ENCODE measurements around the gene PHF14.

The PHF14 gene

DNA sequence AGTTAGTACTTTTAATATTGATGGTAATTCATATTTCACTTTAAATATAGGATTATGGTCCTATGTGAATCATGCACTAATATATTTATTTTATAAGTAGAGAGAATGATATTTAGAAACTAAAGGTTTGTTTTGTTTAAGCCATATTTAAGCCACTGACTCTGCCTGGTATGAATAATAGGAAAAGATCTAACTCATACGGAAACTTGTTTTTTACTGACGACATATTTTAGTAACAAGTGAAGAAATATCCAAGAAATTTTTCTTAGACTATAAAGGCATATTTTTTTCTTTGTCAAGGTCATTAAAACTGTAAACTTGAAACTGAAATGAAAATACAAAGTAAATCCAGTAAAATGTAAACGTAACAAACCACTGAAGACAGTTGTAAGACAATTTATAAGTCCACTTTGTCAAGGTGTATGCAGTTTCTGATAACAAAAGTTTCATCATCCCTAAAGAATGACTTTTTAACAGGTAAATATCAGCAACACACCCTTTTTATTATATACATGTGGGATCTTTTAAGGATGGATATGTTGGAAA lies 147.1 kb downstream of the PHF14 start:
- DNase-seq: no peak

DNA sequence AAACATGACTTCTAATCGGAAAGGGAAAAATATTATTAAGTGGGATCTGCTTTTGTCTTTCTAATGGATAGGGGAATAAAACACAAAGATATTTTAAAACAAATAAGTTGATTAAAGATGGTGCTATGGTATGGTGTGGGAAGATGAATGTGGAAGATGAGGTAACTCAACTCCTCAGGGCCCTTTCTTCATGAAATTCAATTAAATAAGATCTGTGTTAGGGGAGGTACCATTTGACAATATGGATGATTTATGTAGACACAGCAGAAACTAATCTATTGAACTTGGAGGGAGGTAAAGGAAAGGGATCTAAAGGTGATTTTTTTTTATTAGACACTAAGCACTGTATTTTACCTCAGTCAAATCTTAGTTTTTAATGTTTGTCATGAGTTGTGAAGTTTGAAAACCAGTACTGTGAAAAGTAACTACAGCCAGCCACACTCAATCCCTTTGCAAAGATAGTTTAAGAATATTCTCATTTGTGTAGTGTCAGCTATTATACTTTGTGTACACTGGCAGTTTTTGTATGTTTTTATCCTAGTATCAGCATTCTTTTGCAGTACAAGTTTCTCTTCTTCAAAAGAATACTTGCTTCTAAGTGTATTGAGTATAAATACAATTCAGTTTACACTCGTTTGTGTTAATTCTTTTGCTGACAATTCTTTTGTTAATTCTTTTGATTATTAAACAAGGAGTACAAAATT lies 151.3 kb downstream of the PHF14 start:
- DNase-seq: no peak

GRCh38 chr7:11127114-11127785 lies 153.6 kb downstream of the PHF14 start:
- no peak for DNase-seq

DNA sequence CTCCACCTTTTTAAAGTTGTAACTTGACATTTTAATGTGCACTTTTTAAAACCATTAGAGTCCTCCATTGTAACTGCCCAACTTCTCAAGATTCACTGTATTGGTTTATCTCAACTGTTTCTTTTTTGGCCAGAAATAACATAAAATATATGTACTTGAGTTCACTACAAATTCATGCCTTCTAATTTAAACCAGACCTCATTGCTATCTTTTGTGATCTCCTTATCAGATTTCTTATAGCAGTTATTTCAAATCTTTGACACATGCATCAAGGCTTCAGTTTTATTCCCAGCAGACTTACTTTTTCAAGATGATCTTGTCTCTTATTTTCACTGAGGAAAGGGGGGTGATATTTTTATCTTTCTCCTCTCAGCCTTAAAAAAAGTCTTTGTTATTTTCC lies 154.3 kb downstream of the PHF14 start:
- no peak for DNase-seq

GRCh38 chr7:11128498-11128897 lies 154.8 kb downstream of the PHF14 start:
- no peak for DNase-seq

DNA sequence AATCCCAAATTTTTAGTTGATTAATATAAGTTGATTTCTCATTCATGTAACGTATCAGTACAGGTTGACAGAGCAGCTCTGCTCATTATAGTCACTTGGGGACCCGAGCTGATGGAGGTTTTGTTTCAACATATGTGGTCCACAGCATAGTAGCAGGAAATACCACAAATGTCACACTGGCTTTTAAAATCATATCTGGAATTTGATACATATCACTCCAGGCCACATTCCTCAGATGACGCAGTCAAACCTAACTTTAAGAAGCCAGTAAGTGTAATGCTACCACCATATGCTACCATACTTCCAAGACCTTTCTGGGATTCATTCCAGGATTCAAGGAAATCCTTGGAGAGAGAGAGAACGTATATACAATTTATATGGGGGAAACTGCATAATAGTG lies 156.3 kb downstream of the PHF14 start:
- no peak for DNase-seq

- DNase-seq: no peak
These were observed 156.9 kb downstream of the PHF14 start for GRCh38 chr7:11130601-11131000.

DNA sequence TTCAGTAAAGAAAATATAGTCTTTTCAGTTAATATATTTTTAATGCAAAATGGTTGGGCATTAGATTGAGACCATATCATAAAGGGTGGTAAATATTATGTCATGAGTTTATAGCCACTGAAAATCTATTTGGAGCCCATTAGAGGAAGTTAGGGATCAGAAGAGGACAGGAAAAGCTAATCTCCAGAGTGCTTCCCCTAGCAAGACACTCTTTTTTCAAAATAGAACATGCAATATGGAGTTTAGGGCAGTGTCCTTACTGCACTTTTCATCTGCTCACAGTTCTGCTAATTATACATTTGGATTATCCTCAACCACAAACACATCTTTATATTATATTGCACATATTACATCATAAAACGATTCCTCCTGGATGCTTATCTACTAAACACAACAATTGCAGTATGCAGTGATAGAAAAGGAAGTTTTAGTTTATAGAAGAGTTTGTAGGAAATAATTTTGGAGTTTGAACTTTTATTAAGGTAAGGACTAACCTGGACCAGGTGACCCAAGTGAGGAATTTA lies 159.8 kb downstream of the PHF14 start:
- no peak for DNase-seq

DNA sequence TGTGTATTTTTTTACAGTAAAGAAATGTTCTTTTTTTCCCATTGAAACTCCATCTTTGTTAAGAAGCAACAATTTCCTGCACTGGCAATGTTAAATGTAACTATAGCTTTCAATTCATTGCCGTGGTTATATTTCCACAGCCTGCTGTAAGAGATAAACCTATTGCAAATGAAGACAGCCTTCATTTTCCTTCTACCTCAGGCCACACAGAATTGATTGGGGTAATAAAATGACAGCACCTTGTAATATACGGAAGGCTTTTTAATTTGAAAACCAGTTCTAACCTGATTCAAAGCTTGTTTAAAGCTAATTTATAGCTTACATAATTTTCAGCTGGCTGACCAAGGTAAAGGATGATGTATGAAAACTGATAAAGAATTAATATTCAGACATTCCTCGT lies 161.9 kb downstream of the PHF14 start:
- DNase-seq: no peak

DNA sequence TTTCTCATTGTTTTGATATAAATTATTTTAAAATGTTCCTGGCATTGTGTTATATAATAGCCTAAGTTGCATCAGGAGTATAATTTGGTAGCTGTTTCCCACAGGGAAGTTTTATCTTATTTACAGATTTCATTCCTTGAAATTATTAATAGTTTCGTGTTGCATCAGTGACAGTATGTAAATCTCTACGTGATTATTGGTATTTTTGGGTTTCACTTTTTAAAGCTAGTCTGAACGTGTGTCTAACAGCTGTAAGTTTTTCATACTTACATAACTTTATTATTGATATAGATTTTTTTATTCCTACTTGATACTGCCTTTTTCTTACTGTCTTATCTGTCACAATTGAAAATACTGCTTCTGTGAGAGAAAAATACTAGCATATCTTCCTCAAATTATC lies 167.9 kb downstream of the PHF14 start:
- no peak for DNase-seq

DNA sequence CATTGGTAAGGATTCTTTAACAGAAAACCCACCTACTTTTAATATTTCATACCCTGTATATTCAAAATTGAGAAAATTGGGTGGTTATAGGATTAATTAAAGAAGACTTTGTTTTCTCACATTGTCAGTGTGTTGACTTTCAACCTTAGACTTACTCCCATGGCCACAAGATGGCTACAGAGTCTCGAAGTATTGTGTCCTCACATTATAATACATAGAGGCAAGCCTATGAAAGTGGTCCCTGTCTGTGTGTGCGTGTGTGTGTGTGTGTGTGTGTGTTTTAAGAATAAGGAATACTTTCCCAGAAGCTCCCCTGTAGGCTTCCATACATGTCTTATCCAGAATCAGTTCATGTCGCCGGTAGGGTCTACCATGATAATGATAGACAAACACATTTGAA lies 180.0 kb downstream of the PHF14 start:
- no peak for DNase-seq

DNA sequence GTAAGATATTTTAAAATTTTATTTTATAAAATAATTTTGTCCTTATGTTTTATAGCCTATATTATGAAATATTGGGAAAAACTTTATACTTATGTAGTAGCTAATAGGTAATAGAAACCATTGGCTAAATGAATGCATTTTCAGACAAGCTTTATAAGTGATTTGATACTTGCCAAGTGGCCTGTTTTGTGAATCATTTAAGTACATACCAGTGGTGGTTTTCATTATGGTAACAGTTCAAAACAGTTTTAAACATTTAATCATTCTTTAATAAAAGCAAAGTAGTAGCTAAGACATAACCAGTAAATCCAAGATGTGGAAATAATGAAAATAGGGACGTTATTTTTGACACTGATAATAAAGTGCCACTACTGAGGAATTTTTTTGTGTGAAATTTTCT lies 182.2 kb downstream of the PHF14 start:
- DNase-seq: no peak

DNA sequence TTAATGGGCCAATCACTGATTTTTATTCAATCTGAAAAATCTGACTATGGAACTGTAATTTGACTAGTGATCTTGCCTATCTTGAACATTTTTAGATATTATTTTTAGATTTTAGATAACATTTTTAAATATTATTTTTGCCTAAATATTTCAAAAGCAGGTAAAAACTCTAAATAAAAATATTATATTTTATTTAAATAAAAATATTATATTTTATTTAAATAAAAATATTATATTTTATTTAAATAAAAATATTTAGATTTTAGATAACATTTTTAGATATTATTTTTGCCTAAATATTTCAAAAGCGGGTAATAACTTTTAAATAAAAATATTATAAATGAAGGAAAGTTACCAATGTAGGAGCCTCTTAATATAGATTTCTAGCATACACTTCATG lies 187.8 kb downstream of the PHF14 start:
- DNase-seq: no peak

DNA sequence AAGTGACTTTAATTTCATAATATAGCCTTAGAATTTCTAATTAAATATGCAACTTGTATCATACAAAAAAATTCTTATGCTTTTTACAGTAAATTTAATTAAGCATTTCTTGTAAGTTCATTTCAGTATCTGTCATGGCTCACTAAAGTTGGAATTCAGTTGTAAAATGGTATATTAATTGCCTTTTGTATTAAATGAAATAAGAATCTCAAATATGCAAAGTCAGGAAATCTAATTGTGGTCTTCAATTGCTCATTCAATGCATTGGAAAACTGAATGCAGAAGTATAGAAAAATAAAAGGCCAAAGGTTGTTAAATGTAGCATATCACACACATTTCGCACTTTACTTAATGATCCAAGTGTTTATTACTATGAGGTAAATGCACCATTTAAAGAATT lies 189.5 kb downstream of the PHF14 start:
- DNase-seq: no peak

GRCh38 chr7:11166051-11166450 lies 192.4 kb downstream of the PHF14 start:
- no peak for DNase-seq

DNA sequence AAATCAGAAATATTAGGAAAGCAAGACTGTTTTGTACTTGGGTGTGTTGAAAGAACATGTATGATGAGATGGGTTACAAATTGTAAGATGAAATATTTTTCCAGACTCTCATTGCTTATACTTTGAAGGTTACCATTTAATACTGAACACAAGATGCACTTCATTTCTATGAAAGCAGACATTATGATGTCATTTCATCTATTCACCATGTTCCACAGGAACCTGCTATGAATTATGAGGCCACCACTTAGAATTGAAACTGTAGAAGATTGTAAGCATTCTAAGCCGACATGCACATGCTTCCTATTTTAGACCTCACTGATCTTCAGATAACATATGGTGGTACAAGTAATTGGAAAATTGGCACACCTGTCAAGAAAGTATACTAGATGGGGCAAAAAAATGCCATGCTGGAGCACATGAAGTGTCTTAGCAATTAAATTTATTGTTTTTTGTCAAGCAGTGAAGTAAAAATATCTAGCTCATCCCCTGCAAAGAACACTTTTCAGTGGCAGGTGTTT lies 195.0 kb downstream of the PHF14 start:
- no peak for DNase-seq

DNA sequence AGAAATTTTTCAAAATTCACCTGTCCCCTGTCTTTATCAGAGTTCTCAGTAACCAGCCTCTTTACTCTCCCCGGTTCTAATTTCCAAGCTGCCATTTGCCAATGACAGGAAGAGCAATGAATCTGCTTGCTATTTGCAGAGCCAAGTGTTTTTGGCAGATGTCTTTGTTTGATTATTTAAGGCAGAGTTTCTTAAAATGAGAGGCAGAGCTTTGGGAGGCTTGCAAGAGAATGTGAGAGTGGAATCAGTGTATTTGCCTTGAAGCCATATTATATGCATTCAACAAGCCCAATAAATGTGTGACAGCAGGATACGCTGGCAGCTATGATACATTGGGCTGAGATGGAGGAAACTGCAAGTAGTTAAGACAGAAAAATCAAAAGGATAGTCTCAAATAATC lies 196.5 kb downstream of the PHF14 start:
- no peak for DNase-seq

- DNase-seq: no peak
These were observed 197.3 kb downstream of the PHF14 start for GRCh38 chr7:11170863-11171568.

DNA sequence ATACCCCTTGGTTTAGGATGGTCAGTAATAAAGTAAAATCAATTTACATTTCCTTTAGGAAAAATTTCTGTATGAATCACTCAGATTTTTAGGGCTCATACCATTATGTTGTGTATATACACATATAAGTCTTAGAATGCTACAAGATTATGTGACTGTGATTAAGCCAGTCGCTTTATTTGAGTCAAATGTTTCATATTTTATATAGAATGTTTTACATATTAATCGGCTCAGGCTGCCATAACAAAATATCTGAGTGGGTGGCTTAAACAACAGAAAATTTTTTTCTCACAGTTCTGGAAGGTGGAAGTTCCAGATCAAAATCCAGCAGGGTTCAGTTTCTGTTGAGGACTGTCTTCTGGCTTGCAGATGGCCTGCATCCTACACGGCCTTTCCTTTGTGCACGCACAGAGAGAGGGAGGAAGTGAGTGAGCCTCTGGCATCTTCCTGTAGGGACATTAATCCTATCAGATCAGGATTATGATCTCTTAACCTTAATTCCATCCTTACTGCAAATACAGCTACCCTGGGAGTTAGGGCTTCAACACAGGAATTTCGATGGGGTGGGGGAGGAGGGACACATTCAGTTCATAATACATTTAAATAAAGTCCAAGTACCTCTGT lies 198.0 kb downstream of the PHF14 start:
- no peak for DNase-seq

DNA sequence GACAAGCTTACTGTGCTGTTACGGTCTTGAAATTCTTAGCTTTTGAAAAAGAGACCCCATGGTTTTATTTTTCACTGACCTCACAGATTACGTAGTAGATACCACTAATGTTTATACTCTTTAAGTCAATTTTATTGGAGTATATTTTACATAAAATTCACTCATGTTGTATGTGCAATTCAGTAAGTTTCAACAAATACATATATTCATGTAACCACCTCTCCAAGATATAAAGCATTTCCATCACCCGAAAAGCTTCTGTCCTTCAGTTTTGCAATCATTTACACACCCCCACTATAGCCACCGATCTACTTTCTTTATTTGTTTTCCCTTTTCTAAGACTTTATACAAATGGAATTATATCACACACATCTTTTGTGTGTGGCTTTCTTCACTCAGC lies 199.2 kb downstream of the PHF14 start:
- no peak for DNase-seq

DNA sequence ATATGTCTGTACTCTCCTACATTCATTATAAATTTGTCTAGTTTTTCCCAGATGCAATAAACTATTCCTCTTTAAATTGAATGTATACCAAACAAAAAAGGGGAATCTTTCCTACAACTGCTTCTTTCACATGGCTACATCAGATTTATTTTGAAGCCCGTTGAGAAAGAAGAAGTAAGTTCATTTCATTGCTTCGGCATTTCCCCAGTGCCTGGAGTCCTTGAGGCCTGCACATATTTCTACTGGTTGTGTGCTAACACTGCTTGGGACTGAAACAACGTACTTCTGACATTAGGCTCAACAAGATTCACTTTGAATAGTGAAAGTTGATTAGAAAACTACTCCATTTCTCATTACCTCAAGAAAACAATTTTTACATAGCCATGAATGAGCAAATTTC lies 201.7 kb downstream of the PHF14 start:
- no peak for DNase-seq

- DNase-seq: no peak
These were observed 202.2 kb downstream of the PHF14 start for GRCh38 chr7:11175887-11176286.

DNA sequence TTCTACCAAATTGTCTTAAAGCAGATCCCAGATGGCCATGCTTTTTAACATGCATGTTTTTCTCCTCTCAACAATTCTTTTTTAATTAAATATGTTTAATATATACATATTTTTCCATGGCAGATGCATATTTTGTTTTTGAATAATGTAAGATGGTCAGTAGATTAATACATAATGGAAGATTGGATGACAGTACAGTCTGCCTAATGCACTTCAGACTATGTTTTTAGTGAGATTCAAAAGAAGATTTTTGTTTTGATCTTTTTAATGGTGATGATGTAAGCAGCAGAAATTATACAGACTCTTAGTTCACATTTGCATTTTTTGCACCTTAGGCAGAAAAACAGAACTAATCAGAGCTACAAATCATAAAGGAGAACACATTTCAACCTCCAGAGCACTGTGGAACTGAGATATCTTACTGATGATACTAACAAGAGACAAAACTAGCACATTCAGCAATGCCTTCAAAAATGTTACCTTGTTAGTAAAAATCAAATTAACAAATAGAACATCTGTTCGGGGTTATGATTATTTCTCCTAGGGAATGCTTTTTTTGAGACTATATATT lies 203.4 kb downstream of the PHF14 start:
- no peak for DNase-seq

Measured in SIG-M5 (cell line).